ENCODE data around the gene RFLNA. TPM values are rescaled to one million over a fixed set of nuclear protein-coding genes. Genes with fewer than 3 reads are reported as not detected.

RFLNA gene
- total RNA-seq, 2 donors from 2014 or later, result 5.4 to 13.7 TPM

DNA sequence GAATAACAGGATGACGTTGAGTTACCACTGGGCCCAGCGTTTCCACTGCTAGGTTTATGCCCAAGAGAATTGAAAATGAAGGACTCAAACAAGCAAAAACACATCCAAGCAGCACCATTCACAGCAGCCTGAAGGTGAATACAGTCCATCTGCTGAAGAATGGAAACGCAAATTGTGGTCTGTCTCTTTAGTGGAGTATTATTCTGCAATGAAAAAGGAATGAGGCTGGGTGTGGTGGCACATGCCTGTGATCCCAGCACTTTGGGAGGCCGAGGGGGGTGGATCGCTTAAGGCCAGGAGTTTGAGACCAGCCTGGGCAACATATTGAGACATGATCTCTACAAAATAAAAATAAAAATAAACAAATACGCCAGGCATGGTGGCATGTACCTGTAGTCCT, 41.9 kb upstream of the RFLNA start:
- DNase-seq (ENCODE audit: low spot score), result no peak
- no peak for TF ChIP-seq POLR2AphosphoS5 (IDR thresholded peaks at IDR 0.05)
- TF ChIP-seq, protein P1, sequence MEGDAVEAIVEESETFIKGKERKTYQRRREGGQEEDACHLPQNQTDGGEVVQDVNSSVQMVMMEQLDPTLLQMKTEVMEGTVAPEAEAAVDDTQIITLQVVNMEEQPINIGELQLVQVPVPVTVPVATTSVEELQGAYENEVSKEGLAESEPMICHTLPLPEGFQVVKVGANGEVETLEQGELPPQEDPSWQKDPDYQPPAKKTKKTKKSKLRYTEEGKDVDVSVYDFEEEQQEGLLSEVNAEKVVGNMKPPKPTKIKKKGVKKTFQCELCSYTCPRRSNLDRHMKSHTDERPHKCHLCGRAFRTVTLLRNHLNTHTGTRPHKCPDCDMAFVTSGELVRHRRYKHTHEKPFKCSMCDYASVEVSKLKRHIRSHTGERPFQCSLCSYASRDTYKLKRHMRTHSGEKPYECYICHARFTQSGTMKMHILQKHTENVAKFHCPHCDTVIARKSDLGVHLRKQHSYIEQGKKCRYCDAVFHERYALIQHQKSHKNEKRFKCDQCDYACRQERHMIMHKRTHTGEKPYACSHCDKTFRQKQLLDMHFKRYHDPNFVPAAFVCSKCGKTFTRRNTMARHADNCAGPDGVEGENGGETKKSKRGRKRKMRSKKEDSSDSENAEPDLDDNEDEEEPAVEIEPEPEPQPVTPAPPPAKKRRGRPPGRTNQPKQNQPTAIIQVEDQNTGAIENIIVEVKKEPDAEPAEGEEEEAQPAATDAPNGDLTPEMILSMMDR (IDR thresholded peaks at IDR 0.05), result no peak
- no peak for TF ChIP-seq POLR2A (IDR thresholded peaks at IDR 0.05)
- no peaks in the 10 kb centered on the region for H3K9me3 ChIP-seq
- H3K4me1 ChIP-seq (replicated peaks), result no peaks in the 10 kb centered on the region
- H3K36me3 ChIP-seq, result no peaks in the 10 kb centered on the region
- no peak overlapping the region for H3K27ac ChIP-seq
- WGBS, result 98% methylated on average over 6 of the region's 6 CpGs
- no peaks in the 10 kb centered on the region for H3K27me3 ChIP-seq (replicated peaks; ENCODE audit: insufficient read depth)
- H3K4me3 ChIP-seq, result no peak overlapping the region
- intact Hi-C loops (cut with DNase I), result no loop called here

DNA sequence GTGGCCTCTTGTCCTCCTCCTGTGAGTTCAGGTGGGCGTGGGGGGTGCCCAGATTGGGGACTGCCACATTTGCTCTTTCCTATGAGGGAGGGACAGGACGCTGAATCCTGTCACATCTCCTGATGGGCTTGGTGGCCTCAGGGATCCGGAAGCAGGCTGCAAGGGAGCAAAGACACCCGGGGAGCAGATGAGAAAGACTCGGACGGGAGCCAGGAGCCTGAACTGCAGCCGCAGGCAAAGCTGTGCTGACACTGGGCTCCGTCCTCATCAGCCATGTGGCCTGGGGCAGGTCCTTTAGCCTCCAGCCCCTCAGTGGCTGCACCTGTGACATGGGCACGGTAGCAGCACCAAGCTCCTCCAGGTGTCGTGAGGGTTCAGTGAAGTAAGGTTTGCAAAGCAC, 40.8 kb upstream of the RFLNA start:
- Histone ChIP-seq H3K4me1 (replicated peaks) (no peaks in the 10 kb centered on the region), H3K9me3 (no peaks in the 10 kb centered on the region), H3K27ac (no peak overlapping the region), H3K27me3 (replicated peaks; ENCODE audit: insufficient read depth) (no peaks in the 10 kb centered on the region), H3K36me3 (no peaks in the 10 kb centered on the region), H3K4me3 (no peak overlapping the region)
- WGBS, result 93% methylated on average over 9 of the region's 10 CpGs
- intact Hi-C loops (cut with DNase I), result no loop called here
- TF ChIP-seq, protein P1 (IDR thresholded peaks at IDR 0.05), result no peak
- no peak for TF ChIP-seq POLR2AphosphoS5 (IDR thresholded peaks at IDR 0.05)
- TF ChIP-seq POLR2A (IDR thresholded peaks at IDR 0.05), result no peak
- no peak for DNase-seq (ENCODE audit: low spot score)

DNA sequence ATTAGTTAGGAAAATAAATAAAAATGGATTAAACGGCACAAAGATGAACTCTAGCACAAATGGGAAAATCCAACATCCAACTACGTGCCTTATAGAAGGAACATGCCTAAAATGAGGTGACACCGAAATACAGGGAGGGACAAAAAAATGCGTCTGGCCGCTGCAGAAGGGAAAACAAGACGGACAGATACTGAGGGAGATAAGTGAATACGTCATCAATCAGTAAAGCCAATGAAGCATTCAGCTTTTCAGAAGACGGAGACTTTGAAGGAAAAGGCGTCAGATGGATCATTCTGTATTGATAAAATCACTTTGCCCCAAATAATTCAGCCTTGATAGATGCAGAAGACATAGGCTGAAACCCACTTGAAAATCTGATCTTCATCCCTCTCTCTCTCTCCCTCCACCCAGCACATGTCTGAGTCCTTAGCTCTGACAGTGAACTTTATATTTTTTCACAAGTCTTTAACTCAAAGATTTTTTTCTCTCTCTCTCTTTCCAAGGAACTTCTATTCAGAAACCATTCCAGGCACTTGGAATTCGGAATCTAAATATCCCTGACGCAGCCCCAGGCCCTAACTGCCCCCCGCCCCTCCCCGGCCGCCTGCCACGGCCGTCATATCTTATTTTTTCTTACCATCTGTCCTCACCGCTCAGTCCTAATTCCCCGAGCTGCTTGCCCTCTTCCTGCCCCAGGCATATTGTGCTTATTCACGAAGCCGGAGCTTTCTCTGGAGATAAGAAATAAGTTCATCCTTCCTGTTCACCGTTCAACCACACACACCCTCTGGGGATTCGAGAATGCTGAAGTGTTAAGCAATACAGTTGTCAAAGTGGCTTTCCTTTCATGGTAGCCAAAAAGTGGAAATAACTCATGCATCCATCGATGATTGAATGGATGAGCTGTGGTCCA, 35.5 kb upstream of the RFLNA start:
- no peak for TF ChIP-seq POLR2AphosphoS5 (IDR thresholded peaks at IDR 0.05)
- TF ChIP-seq, protein P1 (IDR thresholded peaks at IDR 0.05), result no peak
- no peak for TF ChIP-seq POLR2A (IDR thresholded peaks at IDR 0.05)
- DNase-seq (ENCODE audit: low spot score), result no peak

DNA sequence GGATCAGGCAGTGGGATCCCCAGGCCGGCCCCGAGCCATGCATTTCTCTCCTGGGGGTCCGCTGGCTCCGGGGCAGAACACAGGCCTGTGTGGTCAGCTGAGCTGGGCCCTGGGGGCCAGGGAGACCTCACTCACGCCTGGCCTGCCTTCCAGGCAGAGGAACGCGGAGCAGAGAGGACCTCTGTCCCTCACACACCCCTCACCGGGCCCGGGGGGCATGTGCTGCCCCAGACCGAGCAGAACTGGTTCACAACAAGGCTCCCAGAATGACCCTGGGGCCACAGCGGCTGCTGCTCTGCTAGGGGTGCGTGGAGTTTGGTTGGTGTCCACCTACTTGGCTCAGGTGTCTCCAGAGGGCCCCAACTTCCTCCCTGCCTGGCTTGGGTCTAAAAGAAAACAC, 33.0 kb upstream of the RFLNA start:
- Histone ChIP-seq H3K27me3 (replicated peaks; ENCODE audit: insufficient read depth) (no peaks in the 10 kb centered on the region), H3K9me3 (no peaks in the 10 kb centered on the region), H3K27ac (no peak overlapping the region), H3K4me1 (replicated peaks) (no peaks in the 10 kb centered on the region), H3K36me3 (no peaks in the 10 kb centered on the region), H3K4me3 (no peak overlapping the region)
- TF ChIP-seq POLR2AphosphoS5 (IDR thresholded peaks at IDR 0.05) (no peak), POLR2A (IDR thresholded peaks at IDR 0.05) (no peak)
- TF ChIP-seq, protein P1 (IDR thresholded peaks at IDR 0.05), result no peak
- no peak for DNase-seq (ENCODE audit: low spot score)
- 93% methylated on average over 12 of the region's 12 CpGs for WGBS
- intact Hi-C loops (cut with DNase I), result no loop called here

More for the DNA sequence above, 35.5 kb upstream of the RFLNA start:
- intact Hi-C loops (cut with DNase I), result no loop called here
- H3K9me3 ChIP-seq, result no peaks in the 10 kb centered on the region
- no peaks in the 10 kb centered on the region for H3K4me1 ChIP-seq (replicated peaks)
- H3K4me3 ChIP-seq, result no peak overlapping the region
- WGBS, result 34% methylated on average over 23 of the region's 23 CpGs
- no peak overlapping the region for H3K27ac ChIP-seq
- no peaks in the 10 kb centered on the region for H3K27me3 ChIP-seq (replicated peaks; ENCODE audit: insufficient read depth)
- no peaks in the 10 kb centered on the region for H3K36me3 ChIP-seq

Measured in prostate gland (tissue), 2 donors.